ENCODE results near the gene ADGRL2.
"Not testable (repeated sequence)": the region's sequence is repeated elsewhere in the genome, so short reads cannot be mapped to it uniquely, and the experiment has no call there.

Gene ADGRL2

DNA sequence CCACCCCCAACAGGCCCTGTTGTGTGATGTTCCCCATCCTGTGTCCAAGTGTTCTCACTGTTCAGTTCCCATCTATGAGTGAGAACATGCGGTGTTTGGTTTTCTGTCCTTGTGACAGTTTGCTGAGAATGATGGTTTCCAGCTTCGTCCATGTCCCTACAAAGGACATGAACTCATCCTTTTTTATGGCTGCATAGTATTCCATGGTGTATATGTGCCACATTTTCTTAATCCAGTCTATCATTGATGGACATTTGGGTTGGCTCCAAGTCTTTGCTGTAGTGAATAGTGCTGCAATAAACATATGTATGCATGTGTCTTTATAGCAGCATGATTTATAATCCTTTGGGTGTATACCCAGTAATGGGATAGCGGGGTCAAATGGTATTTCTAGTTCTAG, 70.4 kb downstream of the ADGRL2 start:
- H3K27me3 ChIP-seq (replicated peaks; ENCODE audit: control insufficient read depth, insufficient read depth, low read length, poor library complexity, severe bottlenecking); H3K36me3 ChIP-seq (ENCODE audit: control insufficient read depth, insufficient read depth, low read length); H3K9me3 ChIP-seq (ENCODE audit: control insufficient read depth, low read length); H3K27ac ChIP-seq (ENCODE audit: insufficient read depth, low read length, poor library complexity, severe bottlenecking); H3K4me3 ChIP-seq (ENCODE audit: insufficient read depth, low read depth, low read length, poor library complexity, severe bottlenecking); DNase-seq; H3K4me1 ChIP-seq (ENCODE audit: control insufficient read depth, insufficient read depth, low read length, poor library complexity, severe bottlenecking): not testable (repeated sequence)

DNA sequence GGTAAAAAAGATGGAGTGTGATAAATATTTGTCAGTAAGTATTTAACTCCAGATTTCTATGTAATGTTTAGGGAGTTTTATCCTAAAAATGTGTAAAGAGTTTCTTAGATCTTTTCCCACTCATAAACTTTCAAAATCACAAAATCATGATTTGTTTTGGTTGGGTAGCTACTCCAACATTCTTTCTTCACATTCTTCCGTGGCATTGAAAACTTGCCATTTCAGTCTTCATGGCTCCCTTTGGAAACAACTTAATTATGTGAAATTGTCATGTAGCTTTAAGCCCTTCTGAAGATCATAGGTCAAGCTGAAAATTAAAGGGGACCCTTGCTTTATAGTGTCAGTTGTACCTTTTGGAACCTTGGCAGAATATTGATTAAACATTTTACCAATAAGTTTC, 73.2 kb downstream of the ADGRL2 start:
- no peak overlapping the region for H3K4me3 ChIP-seq (ENCODE audit: insufficient read depth, low read depth, low read length, poor library complexity, severe bottlenecking)
- no peaks in the 10 kb centered on the region for H3K27me3 ChIP-seq (replicated peaks; ENCODE audit: control insufficient read depth, insufficient read depth, low read length, poor library complexity, severe bottlenecking)
- H3K4me1 ChIP-seq (ENCODE audit: control insufficient read depth, insufficient read depth, low read length, poor library complexity, severe bottlenecking), result no peaks in the 10 kb centered on the region
- no peak for DNase-seq
- H3K27ac ChIP-seq (ENCODE audit: insufficient read depth, low read length, poor library complexity, severe bottlenecking), result no peak overlapping the region
- no peaks in the 10 kb centered on the region for H3K36me3 ChIP-seq (ENCODE audit: control insufficient read depth, insufficient read depth, low read length)
- H3K9me3 ChIP-seq (ENCODE audit: control insufficient read depth, low read length), result no peaks in the 10 kb centered on the region

DNA sequence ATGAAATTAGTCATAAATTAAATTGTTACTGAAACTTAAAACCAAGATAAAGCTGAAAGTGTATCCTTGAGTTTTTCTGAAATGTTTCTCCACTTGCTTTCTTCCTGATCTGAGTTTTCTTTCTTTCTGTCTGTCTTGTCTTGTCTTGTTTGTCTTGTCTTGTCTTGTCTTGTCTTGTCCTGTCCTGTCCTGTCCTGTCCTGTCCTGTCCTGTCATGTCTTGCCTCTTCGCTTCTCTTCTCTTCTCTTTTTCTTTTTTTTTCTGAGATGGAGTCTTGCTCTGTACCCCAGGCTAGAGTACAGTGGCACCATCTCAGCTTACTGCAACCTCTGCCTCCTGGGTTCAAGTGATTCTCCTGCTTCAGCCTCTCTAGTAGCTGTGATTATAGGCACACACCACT, 73.7 kb downstream of the ADGRL2 start:
- no peak for DNase-seq
- no peaks in the 10 kb centered on the region for H3K27me3 ChIP-seq (replicated peaks; ENCODE audit: control insufficient read depth, insufficient read depth, low read length, poor library complexity, severe bottlenecking)
- H3K4me1 ChIP-seq (ENCODE audit: control insufficient read depth, insufficient read depth, low read length, poor library complexity, severe bottlenecking), result no peaks in the 10 kb centered on the region
- H3K27ac ChIP-seq (ENCODE audit: insufficient read depth, low read length, poor library complexity, severe bottlenecking), result no peak overlapping the region
- H3K4me3 ChIP-seq (ENCODE audit: insufficient read depth, low read depth, low read length, poor library complexity, severe bottlenecking), result no peak overlapping the region
- no peaks in the 10 kb centered on the region for H3K36me3 ChIP-seq (ENCODE audit: control insufficient read depth, insufficient read depth, low read length)
- H3K9me3 ChIP-seq (ENCODE audit: control insufficient read depth, low read length), result no peaks in the 10 kb centered on the region

GRCh38 chr1:81874940-81875339, 74.2 kb downstream of the ADGRL2 start:
- H3K36me3 ChIP-seq (ENCODE audit: control insufficient read depth, insufficient read depth, low read length), result no peaks in the 10 kb centered on the region
- no peaks in the 10 kb centered on the region for H3K9me3 ChIP-seq (ENCODE audit: control insufficient read depth, low read length)
- DNase-seq, result no peak
- no peaks in the 10 kb centered on the region for H3K27me3 ChIP-seq (replicated peaks; ENCODE audit: control insufficient read depth, insufficient read depth, low read length, poor library complexity, severe bottlenecking)
- no peaks in the 10 kb centered on the region for H3K4me1 ChIP-seq (ENCODE audit: control insufficient read depth, insufficient read depth, low read length, poor library complexity, severe bottlenecking)
- H3K27ac ChIP-seq (ENCODE audit: insufficient read depth, low read length, poor library complexity, severe bottlenecking), result no peak overlapping the region
- no peak overlapping the region for H3K4me3 ChIP-seq (ENCODE audit: insufficient read depth, low read depth, low read length, poor library complexity, severe bottlenecking)

GRCh38 chr1:81876901-81877733, 76.4 kb downstream of the ADGRL2 start:
- Histone ChIP-seq H3K4me3 (ENCODE audit: insufficient read depth, low read depth, low read length, poor library complexity, severe bottlenecking) (no peak overlapping the region), H3K27ac (ENCODE audit: insufficient read depth, low read length, poor library complexity, severe bottlenecking) (no peak overlapping the region), H3K36me3 (ENCODE audit: control insufficient read depth, insufficient read depth, low read length) (no peaks in the 10 kb centered on the region), H3K4me1 (ENCODE audit: control insufficient read depth, insufficient read depth, low read length, poor library complexity, severe bottlenecking) (no peaks in the 10 kb centered on the region), H3K9me3 (ENCODE audit: control insufficient read depth, low read length) (no peaks in the 10 kb centered on the region), H3K27me3 (replicated peaks; ENCODE audit: control insufficient read depth, insufficient read depth, low read length, poor library complexity, severe bottlenecking) (no peaks in the 10 kb centered on the region)
- DNase-seq, result no peak

GRCh38 chr1:81877940-81878339, 77.2 kb downstream of the ADGRL2 start:
- H3K9me3 ChIP-seq (ENCODE audit: control insufficient read depth, low read length), result no peaks in the 10 kb centered on the region
- H3K36me3 ChIP-seq (ENCODE audit: control insufficient read depth, insufficient read depth, low read length), result no peaks in the 10 kb centered on the region
- no peak for DNase-seq
- no peaks in the 10 kb centered on the region for H3K27me3 ChIP-seq (replicated peaks; ENCODE audit: control insufficient read depth, insufficient read depth, low read length, poor library complexity, severe bottlenecking)
- no peaks in the 10 kb centered on the region for H3K4me1 ChIP-seq (ENCODE audit: control insufficient read depth, insufficient read depth, low read length, poor library complexity, severe bottlenecking)
- no peak overlapping the region for H3K4me3 ChIP-seq (ENCODE audit: insufficient read depth, low read depth, low read length, poor library complexity, severe bottlenecking)
- H3K27ac ChIP-seq (ENCODE audit: insufficient read depth, low read length, poor library complexity, severe bottlenecking), result no peak overlapping the region

- Histone ChIP-seq H3K4me3 (ENCODE audit: insufficient read depth, low read depth, low read length, poor library complexity, severe bottlenecking) (no peak overlapping the region), H3K9me3 (ENCODE audit: control insufficient read depth, low read length) (no peaks in the 10 kb centered on the region), H3K4me1 (ENCODE audit: control insufficient read depth, insufficient read depth, low read length, poor library complexity, severe bottlenecking) (no peaks in the 10 kb centered on the region), H3K27me3 (replicated peaks; ENCODE audit: control insufficient read depth, insufficient read depth, low read length, poor library complexity, severe bottlenecking) (no peaks in the 10 kb centered on the region), H3K27ac (ENCODE audit: insufficient read depth, low read length, poor library complexity, severe bottlenecking) (no peak overlapping the region), H3K36me3 (ENCODE audit: control insufficient read depth, insufficient read depth, low read length) (no peaks in the 10 kb centered on the region)
- no peak for DNase-seq
Measured at GRCh38 chr1:81878538-81878937, 77.8 kb downstream of the ADGRL2 start.

GRCh38 chr1:81880781-81881180, 80.0 kb downstream of the ADGRL2 start:
- Histone ChIP-seq H3K36me3 (ENCODE audit: control insufficient read depth, insufficient read depth, low read length) (no peaks in the 10 kb centered on the region), H3K27ac (ENCODE audit: insufficient read depth, low read length, poor library complexity, severe bottlenecking) (no peak overlapping the region), H3K9me3 (ENCODE audit: control insufficient read depth, low read length) (no peaks in the 10 kb centered on the region), H3K4me1 (ENCODE audit: control insufficient read depth, insufficient read depth, low read length, poor library complexity, severe bottlenecking) (no peaks in the 10 kb centered on the region), H3K4me3 (ENCODE audit: insufficient read depth, low read depth, low read length, poor library complexity, severe bottlenecking) (no peak overlapping the region), H3K27me3 (replicated peaks; ENCODE audit: control insufficient read depth, insufficient read depth, low read length, poor library complexity, severe bottlenecking) (no peaks in the 10 kb centered on the region)
- DNase-seq, result no peak

DNA sequence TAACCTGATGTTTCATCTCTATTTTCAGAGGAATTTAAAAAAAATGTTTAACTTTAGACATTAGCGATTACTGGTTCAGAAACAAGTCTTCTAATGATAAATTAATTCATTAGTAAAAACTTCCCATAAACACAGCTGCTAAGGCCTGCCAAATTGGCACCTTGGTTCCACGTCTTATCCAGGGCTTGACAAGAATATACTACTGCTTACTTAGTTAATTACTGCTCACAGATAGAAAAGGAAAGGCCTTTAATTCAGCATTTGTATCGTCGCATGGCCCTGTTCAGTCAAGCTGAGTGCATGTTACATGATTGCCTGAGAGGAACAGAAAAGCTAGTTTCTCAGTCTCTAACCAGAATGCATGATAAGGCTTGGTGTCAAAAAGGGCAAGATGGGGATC, 84.6 kb downstream of the ADGRL2 start:
- H3K27me3 ChIP-seq (replicated peaks; ENCODE audit: control insufficient read depth, insufficient read depth, low read length, poor library complexity, severe bottlenecking), result no peaks in the 10 kb centered on the region
- H3K4me1 ChIP-seq (ENCODE audit: control insufficient read depth, insufficient read depth, low read length, poor library complexity, severe bottlenecking), result no peaks in the 10 kb centered on the region
- no peak for DNase-seq
- no peaks in the 10 kb centered on the region for H3K9me3 ChIP-seq (ENCODE audit: control insufficient read depth, low read length)
- H3K27ac ChIP-seq (ENCODE audit: insufficient read depth, low read length, poor library complexity, severe bottlenecking), result no peak overlapping the region
- H3K36me3 ChIP-seq (ENCODE audit: control insufficient read depth, insufficient read depth, low read length), result no peaks in the 10 kb centered on the region
- H3K4me3 ChIP-seq (ENCODE audit: insufficient read depth, low read depth, low read length, poor library complexity, severe bottlenecking), result no peak overlapping the region

- not testable (repeated sequence) for H3K27me3 ChIP-seq (replicated peaks; ENCODE audit: control insufficient read depth, insufficient read depth, low read length, poor library complexity, severe bottlenecking); H3K9me3 ChIP-seq (ENCODE audit: control insufficient read depth, low read length); H3K4me3 ChIP-seq (ENCODE audit: insufficient read depth, low read depth, low read length, poor library complexity, severe bottlenecking); DNase-seq; H3K4me1 ChIP-seq (ENCODE audit: control insufficient read depth, insufficient read depth, low read length, poor library complexity, severe bottlenecking); H3K36me3 ChIP-seq (ENCODE audit: control insufficient read depth, insufficient read depth, low read length); H3K27ac ChIP-seq (ENCODE audit: insufficient read depth, low read length, poor library complexity, severe bottlenecking)
Measured at GRCh38 chr1:81886292-81886691, 85.6 kb downstream of the ADGRL2 start.
